ENCODE results near the gene MOBP.

GRCh38 chr3:39479701-39480414 lies 12.4 kb downstream of the MOBP start:
- TF ChIP-seq CTCF (IDR thresholded peaks at IDR 0.05; ENCODE audit: low read depth, low read length, poor library complexity, severe bottlenecking) = no peak
- TF ChIP-seq EZH2phosphoT487 (IDR thresholded peaks at IDR 0.05; ENCODE audit: borderline replicate concordance, low read length) = no peak
